Anterior cingulate cortex (tissue), 58 donors: ENCODE data around the gene IGSF5.
"Not testable (repeated sequence)": the region's sequence is repeated elsewhere in the genome, so short reads cannot be mapped to it uniquely, and the experiment has no call there.

Source experiments
- DNase-seq, 58 donors: peaks; one replicate each; lab custom pipeline; 2025; lab: John Stamatoyannopoulos, UW

The IGSF5 gene

GRCh38 chr21:39744883-39745282 lies at the start of gene IGSF5:
IGSF5 (plus strand) TSS chr21:39745183; CDS start chr21:39745510, 327 bp downstream.
- DNase-seq, result not testable (repeated sequence)

GRCh38 chr21:39696196-39696595 lies 48.8 kb upstream of the IGSF5 start:
- no peak for DNase-seq

- DNase-seq, result peak in 4 of 58 donors; percentile 10 to 49 (median 10)
Measured at GRCh38 chr21:39696618-39697017, 48.4 kb upstream of the IGSF5 start.

GRCh38 chr21:39700318-39700717 lies 44.7 kb upstream of the IGSF5 start:
- no peak for DNase-seq

GRCh38 chr21:39703578-39703977 lies 41.4 kb upstream of the IGSF5 start:
- DNase-seq, result no peak

GRCh38 chr21:39705849-39706248 lies 39.1 kb upstream of the IGSF5 start:
- no peak for DNase-seq

- DNase-seq, result no peak
Measured at GRCh38 chr21:39707316-39707715, 37.7 kb upstream of the IGSF5 start.

GRCh38 chr21:39710866-39711265 lies 34.1 kb upstream of the IGSF5 start:
- no peak for DNase-seq

- no peak for DNase-seq
Measured at GRCh38 chr21:39712273-39712672, 32.7 kb upstream of the IGSF5 start.

GRCh38 chr21:39712976-39713375 lies 32.0 kb upstream of the IGSF5 start:
- no peak for DNase-seq

- DNase-seq, result no peak
Measured at GRCh38 chr21:39713905-39714304, 31.1 kb upstream of the IGSF5 start.

- peak in 2 of 58 donors; percentile 1 to 5 for DNase-seq
Measured at GRCh38 chr21:39714331-39714730, 30.7 kb upstream of the IGSF5 start.

GRCh38 chr21:39715804-39716397 lies 29.1 kb upstream of the IGSF5 start:
- peak in 36 of 58 donors; percentile 4 to 72 (median 16) for DNase-seq

- no peak for DNase-seq
Measured at GRCh38 chr21:39720126-39720778, 24.7 kb upstream of the IGSF5 start.

GRCh38 chr21:39721885-39722284 lies 23.1 kb upstream of the IGSF5 start:
- DNase-seq, result no peak

GRCh38 chr21:39724944-39725343 lies 20.0 kb upstream of the IGSF5 start:
- DNase-seq, result no peak

GRCh38 chr21:39726133-39726532 lies 18.9 kb upstream of the IGSF5 start:
- DNase-seq, result no peak

GRCh38 chr21:39727401-39728120 lies 17.4 kb upstream of the IGSF5 start:
- DNase-seq, result no peak

GRCh38 chr21:39728341-39728740 lies 16.6 kb upstream of the IGSF5 start:
- no peak for DNase-seq

- peak in 1 of 58 donors; percentile 13 for DNase-seq
Measured at GRCh38 chr21:39730418-39731157, 14.4 kb upstream of the IGSF5 start.

GRCh38 chr21:39736716-39737115 lies 8.3 kb upstream of the IGSF5 start:
- no peak for DNase-seq
